SK-N-MC (cell line): ENCODE results near the gene FLT1.
A peak's percentile ranks its signal among the peaks of the same experiment; 100 is the strongest.

Experiments used
- DNase-seq: peaks from one replicate; pipeline ENCODE4 v3.0.0-alpha.2; 2011; ENCODE audit warnings: low read depth, low spot score
- H3K27ac ChIP-seq: fragments of 200-600 bp; sonication (generic); 2 replicates; pipeline ENCODE4 v1.5.1; 2016; ENCODE audit warnings: mixed run types
- H3K36me3 ChIP-seq: fragments of 200-600 bp; sonication (generic); 2 replicates; pipeline ENCODE4 v1.6.1; 2017; ENCODE audit warnings: antibody characterized with exemption, low read length, mixed read lengths; ENCODE audit not compliant: insufficient read depth
- H3K4me3 ChIP-seq: fragments of 200-600 bp; sonication (generic); 2 replicates; pipeline ENCODE4 v1.5.1; 2016
- H3K9ac ChIP-seq: fragments of 200-600 bp; sonication (generic); 2 replicates; pipeline ENCODE4 v1.8.0; 2017; ENCODE audit warnings: mixed run types, mixed read lengths; ENCODE audit not compliant: insufficient read length
- H3K9me3 ChIP-seq: fragments of 200-600 bp; sonication (generic); 2 replicates; pipeline ENCODE4 v1.6.1; 2017; ENCODE audit warnings: low read depth, mild to moderate bottlenecking, antibody characterized with exemption, low read length, moderate library complexity, mixed read lengths
- EZH2 ChIP-seq: fragments of 200-600 bp; sonication (generic); IDR thresholded peaks from one replicate; pipeline ENCODE4 v1.6.1; 2017; ENCODE audit warnings: antibody characterized with exemption
- FOXP2 ChIP-seq: optimal IDR thresholded peaks from 2 replicates; pipeline ENCODE3; 2011; ENCODE audit warnings: mild to moderate bottlenecking, moderate library complexity; ENCODE audit not compliant: insufficient read depth; ENCODE audit errors: extremely low read length, control extremely low read depth
- POLR2AphosphoS5 ChIP-seq: IDR thresholded peaks from 2 replicates; pipeline ENCODE4 v1.6.1; 2012; ENCODE audit warnings: mild to moderate bottlenecking, low read depth, low read length, borderline replicate concordance

The FLT1 gene

DNA sequence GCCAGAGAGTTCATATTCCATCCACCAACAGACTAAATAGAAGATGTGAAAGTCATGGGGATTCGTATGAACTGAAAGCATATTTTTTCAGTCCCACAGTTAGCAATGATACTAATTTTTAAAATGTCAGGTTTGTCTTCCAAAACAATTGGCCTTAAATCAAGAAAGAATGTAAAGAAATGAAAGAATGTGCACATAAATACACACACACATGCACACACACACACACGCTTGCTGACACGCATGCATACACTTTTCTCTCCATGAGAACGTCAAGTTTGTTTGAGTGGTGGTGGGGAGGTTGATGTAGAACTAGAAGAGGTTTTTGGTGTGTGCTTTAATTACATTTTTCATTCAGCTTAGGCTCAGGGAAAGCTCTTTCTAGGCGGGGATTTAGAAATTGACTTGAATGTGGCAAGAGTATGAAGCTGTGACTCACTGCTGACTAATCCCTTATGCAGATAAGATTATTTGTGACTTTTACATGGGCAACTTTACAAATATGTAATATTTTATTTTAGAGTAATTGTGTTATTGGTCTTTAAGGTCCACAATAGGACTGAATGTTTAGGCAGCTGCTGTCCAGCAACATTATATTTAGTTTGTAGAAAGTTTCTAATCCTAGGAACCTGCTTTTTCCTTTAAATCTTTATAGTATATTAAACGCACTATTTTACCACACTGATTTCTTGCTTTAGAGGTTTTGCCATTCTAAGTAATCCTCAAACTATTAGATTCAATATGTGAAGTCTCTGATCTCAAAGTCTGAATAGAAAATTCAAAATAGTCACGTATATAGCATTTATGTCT is 18.8 kb downstream of the FLT1 start:
- DNase-seq = no peak
- Histone ChIP-seq H3K36me3 (no peaks in the 10 kb centered on the region), H3K27ac (0 out of 2 replicates have a peak overlapping the region, but pooled peaks have one; percentile 39), H3K9ac (no peak overlapping the region), H3K4me3 (no peak overlapping the region), H3K9me3 (no peaks in the 10 kb centered on the region)
- TF ChIP-seq FOXP2 = no peak
- no peak for TF ChIP-seq POLR2AphosphoS5
- no peak for TF ChIP-seq EZH2

DNA sequence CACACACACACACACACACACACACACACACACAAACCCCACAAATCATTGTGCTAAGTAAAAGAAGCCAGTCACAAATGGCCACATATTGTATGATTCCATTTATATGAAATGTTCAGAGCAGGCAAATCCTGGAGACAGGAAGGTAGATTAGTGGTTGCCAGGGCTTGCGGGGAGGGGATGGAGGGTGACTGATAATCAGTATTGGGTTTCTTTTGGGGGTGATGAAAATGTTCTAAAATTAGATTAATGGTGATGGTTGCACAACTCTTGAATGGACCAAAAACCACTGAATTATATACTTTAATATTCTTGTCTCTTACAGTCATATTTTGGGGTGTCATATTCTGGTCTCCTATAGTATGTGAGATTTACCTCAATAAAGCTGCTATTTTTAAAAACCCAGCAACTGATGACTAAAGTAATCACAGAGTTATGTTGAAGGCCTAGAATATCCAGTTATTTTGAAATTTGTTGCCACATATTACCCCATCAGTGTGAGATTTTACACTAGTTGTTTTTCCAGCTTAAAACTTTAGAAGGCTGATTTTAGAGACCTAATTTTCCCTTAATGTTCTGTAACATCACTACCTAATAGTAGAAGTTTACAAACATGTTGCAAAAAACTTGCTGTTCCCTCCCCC is 20.3 kb downstream of the FLT1 start:
- H3K36me3 ChIP-seq = no peaks in the 10 kb centered on the region
- no peak overlapping the region for H3K27ac ChIP-seq
- H3K9me3 ChIP-seq = no peaks in the 10 kb centered on the region
- H3K4me3 ChIP-seq = no peak overlapping the region
- TF ChIP-seq EZH2 = no peak
- no peak for TF ChIP-seq FOXP2
- no peak for TF ChIP-seq POLR2AphosphoS5
- no peak for DNase-seq
- no peak overlapping the region for H3K9ac ChIP-seq

DNA sequence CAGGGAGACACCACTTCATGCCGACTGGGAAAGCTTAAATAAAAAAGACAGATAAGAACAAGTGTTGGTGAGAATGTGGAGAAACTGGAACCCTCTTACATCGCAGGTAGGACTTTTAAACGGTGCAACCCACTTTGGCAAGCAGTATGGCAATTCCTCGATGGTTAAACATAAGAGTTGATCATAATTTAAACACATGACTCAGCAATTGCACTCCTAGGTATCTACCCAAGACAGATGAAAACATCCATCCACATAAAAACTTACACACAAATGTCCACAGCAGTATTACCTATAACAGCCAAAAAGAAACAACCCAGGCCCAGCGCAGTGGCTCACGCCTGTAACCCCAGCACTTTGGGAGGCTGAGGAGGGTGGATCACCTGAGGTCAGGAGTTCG is 21.9 kb downstream of the FLT1 start:
- H3K36me3 ChIP-seq = no peaks in the 10 kb centered on the region
- H3K27ac ChIP-seq = no peak overlapping the region

DNA sequence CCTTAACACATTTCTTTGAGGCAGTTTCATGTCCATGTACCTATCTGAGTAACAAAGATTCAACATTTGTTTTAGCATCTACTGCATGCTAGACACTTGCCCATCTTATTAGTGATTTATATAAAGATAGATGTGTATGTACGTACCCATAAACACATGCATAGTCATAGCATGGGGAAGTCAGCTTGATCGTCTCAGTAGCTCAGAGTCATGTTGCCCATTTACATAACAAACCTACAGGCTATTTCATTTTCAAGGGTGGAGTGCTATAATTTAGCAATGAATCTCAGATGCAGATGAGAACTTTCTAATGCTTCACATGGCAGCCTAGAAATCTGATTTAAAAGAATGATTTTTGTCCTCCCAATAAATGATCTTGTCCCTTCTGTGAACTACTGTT is 23.5 kb downstream of the FLT1 start:
- DNase-seq = no peak
- no peak overlapping the region for H3K27ac ChIP-seq
- no peaks in the 10 kb centered on the region for H3K36me3 ChIP-seq
- H3K4me3 ChIP-seq = no peak overlapping the region
- no peaks in the 10 kb centered on the region for H3K9me3 ChIP-seq
- TF ChIP-seq EZH2 (no peak), FOXP2 (no peak), POLR2AphosphoS5 (no peak)
- no peak overlapping the region for H3K9ac ChIP-seq

More for the DNA sequence above, 21.9 kb downstream of the FLT1 start:
- no peak overlapping the region for H3K4me3 ChIP-seq
- no peak overlapping the region for H3K9ac ChIP-seq
- no peaks in the 10 kb centered on the region for H3K9me3 ChIP-seq
- DNase-seq = no peak
- no peak for TF ChIP-seq FOXP2
- no peak for TF ChIP-seq POLR2AphosphoS5
- no peak for TF ChIP-seq EZH2

DNA sequence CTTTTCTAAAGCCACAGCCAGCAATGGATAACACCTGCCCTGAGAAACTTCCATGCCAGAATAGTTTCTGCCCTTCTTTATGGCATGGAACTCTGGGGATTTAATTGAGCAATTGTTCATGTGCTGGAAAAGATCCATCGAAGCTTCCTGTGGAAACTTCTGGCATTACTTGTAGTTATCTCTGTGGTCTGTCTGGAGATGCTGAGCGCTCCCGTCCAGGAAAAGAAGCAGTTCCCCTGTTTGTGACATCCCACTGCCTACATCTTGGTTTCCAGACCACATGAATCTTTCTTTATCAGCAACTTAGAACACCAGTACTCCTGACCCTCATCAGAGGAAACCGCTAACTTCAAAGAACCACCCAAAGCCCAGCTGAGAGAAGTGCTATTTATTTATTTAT is 24.6 kb downstream of the FLT1 start:
- Histone ChIP-seq H3K4me3 (no peak overlapping the region), H3K36me3 (no peaks in the 10 kb centered on the region), H3K9ac (no peak overlapping the region), H3K9me3 (no peaks in the 10 kb centered on the region), H3K27ac (no peak overlapping the region)
- DNase-seq = no peak
- TF ChIP-seq FOXP2 = no peak

DNA sequence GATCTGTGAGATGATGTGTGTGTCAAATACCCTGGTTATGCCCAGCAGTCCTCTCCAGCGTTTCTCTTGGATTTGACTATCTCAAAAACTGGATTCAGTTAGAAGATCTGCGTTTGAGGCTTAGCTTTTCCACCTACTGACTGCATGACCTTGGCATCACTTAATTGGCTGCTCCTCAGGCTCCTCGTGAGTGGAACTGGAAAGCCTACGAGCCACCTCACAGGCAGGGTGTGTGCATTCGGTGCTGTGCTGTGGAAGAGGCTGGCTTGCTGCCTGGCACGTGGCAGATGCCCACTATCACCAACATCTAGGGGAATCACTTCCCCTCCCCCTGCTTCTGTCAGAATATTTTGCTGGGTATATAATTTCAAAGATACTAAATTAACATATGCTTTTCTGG is 25.6 kb downstream of the FLT1 start:
- no peak overlapping the region for H3K9ac ChIP-seq
- DNase-seq = no peak
- no peak overlapping the region for H3K4me3 ChIP-seq
- no peaks in the 10 kb centered on the region for H3K36me3 ChIP-seq
- TF ChIP-seq FOXP2 = no peak
- TF ChIP-seq POLR2AphosphoS5 = no peak
- TF ChIP-seq EZH2 = no peak
- H3K27ac ChIP-seq = no peak overlapping the region
- H3K9me3 ChIP-seq = no peaks in the 10 kb centered on the region

DNA sequence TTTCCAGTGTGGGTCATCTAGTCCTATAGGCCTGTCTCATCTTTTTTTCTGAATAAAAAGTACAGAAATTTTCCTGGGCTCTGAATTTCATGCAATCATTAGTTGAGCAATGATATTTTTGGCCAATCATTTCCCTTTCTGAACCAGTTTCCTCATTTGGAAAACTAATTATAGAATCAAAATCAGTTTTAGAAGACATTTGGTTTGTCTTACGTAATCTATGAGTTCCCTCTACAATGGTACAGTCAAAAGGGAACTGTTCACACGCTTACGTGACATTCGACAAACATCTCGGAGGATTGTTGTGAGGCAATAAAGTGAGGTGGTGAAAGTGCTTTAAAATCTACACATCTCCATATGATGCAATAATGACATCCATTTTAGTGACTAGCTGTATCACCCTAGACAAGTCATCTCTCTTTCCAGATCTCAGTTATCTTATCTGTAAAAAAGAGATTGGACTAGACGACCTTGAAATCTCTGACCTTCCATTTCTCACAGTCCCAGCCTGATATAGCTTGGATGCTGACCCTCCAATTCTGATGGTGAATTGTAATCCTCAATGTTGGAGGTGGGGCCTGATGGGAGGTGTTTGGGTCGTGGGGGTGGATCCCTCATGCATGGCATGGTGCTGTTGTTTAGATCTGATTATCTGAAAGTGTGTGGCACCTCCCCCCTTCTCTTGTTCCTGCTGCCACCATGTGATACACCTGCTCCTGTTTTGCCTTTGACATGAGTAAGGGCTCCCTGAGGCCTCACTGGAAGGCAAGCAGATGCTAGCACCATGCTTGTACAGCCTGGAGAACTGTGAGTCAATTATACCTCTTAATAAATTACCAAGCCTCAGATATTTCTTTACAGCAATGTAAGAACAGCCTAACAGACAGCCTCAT is 26.7 kb downstream of the FLT1 start:
- no peak overlapping the region for H3K9ac ChIP-seq
- H3K36me3 ChIP-seq = no peaks in the 10 kb centered on the region

DNA sequence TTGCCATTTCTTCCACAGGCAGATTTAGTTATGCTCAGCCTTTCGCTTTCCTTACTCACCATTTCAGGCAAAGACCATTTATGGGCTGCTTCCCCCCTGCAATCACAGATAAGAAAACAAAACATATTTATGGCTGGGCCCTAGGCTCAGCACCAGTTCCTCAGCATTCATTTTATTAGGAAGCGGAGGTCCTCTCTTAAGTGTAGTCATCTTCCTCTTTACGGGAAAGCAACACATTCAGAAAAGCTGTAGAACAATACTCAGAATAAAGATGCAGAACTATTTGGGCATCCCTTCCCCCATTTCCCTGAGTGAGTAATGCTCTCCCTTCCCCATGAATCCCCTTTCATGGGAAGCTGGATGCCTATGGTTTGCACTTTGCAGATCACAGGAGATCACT is 27.9 kb downstream of the FLT1 start:
- Histone ChIP-seq H3K9me3 (no peaks in the 10 kb centered on the region), H3K9ac (no peak overlapping the region), H3K36me3 (no peaks in the 10 kb centered on the region), H3K4me3 (no peak overlapping the region), H3K27ac (no peak overlapping the region)
- DNase-seq = no peak
- TF ChIP-seq POLR2AphosphoS5 (no peak), EZH2 (no peak)

More for the DNA sequence above, 26.7 kb downstream of the FLT1 start:
- no peak overlapping the region for H3K27ac ChIP-seq
- no peak for DNase-seq
- H3K9me3 ChIP-seq = no peaks in the 10 kb centered on the region
- H3K4me3 ChIP-seq = no peak overlapping the region
- TF ChIP-seq EZH2 (no peak), FOXP2 (no peak), POLR2AphosphoS5 (no peak)
